HG03439 (cell line): ENCODE measurements around the gene MRPL43.
"Not testable (repeated sequence)": the region's sequence is repeated elsewhere in the genome, so short reads cannot be mapped to it uniquely, and the experiment has no call there.

ENCODE experiments used
- ATAC-seq: cut with Tn5 transposase; IDR thresholded peaks from one replicate; pipeline ENCODE4 v1.9.1; 2021; ENCODE audit warnings: mild to moderate bottlenecking, moderate library complexity; ENCODE audit not compliant: unreplicated experiment

MRPL43 gene

GRCh38 chr10:100984672-100985177 is 2.6 kb downstream of the MRPL43 start:
- ATAC-seq, result no peak

DNA sequence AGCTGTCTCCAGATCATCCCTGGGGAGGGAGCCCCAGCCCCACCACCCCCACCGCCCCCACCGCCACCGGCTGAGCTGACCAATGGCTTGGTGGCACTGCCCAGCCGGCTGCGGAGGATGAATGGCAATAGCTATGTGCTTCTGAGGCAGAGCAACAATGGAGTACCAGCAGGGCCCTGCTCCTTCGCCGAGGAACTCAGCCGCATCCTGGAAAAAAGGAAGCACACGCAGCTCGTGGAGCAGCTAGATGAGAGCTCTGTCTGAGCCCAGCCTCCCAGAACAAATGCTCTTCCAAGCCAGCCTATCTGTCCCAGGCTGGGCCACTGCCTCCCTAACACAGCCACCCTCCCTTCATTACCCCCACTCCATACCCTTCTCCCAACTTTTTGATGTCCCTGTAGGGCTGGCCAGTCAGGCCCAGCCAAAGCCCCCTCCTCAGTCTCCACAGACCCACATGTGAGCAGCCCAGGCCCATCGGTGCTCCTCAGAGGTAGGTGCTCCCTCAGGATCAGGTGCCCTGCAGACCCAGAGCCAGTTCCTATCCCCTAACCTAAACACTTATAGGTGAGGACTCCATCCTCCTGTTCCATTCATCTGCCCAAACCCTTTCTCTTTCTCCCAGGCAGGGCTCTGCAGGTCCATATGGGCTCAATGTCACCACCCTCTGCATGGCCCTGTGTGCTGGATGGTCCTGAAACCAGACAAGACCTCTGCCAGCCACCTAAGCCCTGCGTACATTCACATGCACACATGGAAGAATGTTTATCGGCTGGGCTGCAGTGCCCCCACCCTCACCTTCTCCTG is 3.2 kb downstream of the MRPL43 start:
- no peak for ATAC-seq

DNA sequence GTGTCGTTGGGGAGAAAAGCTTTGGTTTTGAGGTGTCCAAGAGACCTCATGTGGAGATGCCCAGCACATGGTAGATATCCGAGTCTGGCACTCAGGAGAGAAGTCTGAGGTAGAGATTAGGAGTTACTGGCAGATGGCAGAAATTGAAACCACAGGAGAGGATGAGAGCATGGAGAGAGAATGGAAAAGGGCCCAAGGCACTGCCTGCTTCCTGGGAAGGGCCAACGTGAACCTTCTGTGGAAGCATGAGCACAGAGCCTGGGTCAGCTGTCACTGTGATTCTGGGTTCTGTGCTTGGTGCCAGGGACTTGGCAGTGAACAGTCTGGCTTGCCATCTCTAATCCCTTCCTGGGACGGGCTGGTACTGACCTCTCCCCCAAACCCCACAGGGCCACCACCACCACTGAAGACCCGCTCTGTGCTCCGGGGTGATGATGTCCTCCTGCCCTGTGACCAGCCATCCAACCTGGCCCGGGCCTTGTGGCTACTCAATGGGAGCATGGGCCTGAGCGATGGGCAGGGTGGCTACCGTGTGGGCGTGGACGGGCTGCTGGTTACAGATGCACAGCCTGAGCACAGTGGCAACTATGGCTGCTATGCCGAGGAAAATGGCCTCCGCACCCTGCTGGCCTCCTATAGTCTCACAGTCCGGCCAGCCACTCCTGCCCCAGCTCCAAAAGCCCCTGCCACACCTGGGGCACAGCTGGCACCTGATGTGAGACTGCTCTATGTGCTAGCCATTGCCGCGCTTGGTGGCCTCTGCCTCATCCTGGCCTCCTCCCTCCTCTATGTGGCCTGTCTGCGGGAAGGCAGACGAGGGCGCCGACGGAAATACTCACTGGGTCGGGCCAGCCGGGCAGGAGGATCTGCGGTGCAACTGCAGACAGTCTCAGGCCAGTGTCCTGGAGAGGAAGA is 4.1 kb downstream of the MRPL43 start:
- ATAC-seq, result no peak

GRCh38 chr10:100981178-100981772 is 6.0 kb downstream of the MRPL43 start:
- no peak for ATAC-seq

GRCh38 chr10:100980711-100981110 is 6.6 kb downstream of the MRPL43 start:
- no peak for ATAC-seq

- ATAC-seq, result no peak
These were observed 7.0 kb downstream of the MRPL43 start for GRCh38 chr10:100980311-100980710.

DNA sequence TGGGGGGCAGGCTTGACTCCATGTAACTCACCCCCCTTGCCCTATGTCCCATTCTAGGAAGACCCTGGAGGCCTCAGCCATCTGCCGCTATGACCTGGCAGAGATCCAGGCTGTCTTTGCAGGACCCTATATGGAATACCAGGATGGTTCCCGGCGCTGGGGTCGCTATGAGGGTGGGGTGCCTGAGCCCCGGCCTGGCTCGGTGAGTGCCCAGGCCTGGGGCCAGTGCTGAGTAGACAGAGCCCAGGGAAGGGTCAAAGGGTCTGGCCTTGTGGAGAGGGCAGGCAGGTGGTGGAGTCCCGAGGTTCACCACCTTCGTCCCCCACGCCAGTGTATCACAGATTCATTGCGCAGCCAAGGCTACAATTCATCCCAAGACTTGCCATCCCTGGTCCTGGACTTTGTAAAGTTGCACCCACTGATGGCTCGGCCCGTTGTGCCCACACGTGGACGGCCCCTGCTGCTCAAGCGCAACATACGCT is 7.5 kb downstream of the MRPL43 start:
- ATAC-seq, result no peak

- no peak for ATAC-seq
These were observed 8.4 kb downstream of the MRPL43 start for GRCh38 chr10:100978901-100979195.

DNA sequence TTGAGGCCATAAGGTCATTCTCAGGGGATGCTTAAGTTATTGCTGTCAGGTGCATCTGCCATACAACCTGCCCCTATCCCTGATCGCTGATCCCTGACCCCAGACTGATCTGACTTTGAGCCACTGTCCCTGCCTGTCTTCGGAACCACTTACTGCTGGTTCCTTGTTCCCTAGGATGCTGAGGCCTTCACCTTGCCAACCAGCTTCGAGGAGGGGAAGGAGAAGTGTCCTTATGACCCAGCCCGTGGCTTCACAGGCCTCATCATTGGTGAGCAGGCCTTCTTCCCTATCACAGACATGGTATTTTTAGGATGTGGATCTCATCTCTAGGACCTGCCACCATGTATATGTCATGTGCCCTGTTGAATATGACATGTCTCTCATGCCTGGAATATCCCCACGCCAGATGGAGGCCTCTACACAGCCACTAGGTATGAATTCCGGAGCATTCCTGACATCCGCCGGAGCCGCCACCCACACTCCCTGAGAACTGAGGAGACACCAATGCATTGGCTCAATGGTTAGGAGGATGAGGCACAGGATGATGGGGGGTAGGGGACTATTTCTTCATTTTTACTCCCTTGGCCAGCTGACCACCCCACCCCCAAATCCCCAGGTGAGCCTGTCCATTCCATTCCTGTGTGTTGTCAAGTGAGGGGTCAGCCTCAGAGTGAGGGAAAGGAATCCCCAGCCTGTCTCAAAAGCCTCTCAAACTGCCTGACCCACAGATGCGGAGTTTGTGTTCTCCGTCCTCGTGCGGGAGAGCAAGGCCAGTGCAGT is 9.0 kb downstream of the MRPL43 start:
- ATAC-seq, result no peak

- no peak for ATAC-seq
These were observed 9.9 kb downstream of the MRPL43 start for GRCh38 chr10:100977436-100977835.

DNA sequence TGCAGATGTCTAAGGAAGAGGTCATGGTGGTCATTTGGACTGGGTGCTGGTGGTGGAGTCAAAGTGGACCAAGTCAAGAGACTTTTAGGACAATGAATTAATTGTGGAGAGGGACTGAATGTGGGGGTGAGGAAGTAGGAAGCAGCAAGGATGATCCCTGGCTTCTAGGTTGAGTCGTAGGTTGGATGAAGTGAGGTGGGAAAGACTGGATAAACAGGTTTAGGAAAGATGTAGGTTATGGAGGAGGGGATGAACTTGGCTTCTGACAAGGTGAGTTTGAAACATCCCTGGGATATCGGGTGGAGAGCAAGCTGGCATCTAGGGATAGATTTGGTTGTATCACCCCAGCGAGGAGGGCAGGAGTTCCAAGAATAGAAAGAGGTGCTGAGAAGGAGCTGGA is 10.4 kb downstream of the MRPL43 start:
- ATAC-seq, result no peak

GRCh38 chr10:100975397-100975796 is 11.9 kb downstream of the MRPL43 start:
- not testable (repeated sequence) for ATAC-seq

- ATAC-seq, result no peak
These were observed 14.3 kb downstream of the MRPL43 start for GRCh38 chr10:100972904-100973535.

GRCh38 chr10:100972115-100972903 is 15.0 kb downstream of the MRPL43 start:
- ATAC-seq, result no peak

DNA sequence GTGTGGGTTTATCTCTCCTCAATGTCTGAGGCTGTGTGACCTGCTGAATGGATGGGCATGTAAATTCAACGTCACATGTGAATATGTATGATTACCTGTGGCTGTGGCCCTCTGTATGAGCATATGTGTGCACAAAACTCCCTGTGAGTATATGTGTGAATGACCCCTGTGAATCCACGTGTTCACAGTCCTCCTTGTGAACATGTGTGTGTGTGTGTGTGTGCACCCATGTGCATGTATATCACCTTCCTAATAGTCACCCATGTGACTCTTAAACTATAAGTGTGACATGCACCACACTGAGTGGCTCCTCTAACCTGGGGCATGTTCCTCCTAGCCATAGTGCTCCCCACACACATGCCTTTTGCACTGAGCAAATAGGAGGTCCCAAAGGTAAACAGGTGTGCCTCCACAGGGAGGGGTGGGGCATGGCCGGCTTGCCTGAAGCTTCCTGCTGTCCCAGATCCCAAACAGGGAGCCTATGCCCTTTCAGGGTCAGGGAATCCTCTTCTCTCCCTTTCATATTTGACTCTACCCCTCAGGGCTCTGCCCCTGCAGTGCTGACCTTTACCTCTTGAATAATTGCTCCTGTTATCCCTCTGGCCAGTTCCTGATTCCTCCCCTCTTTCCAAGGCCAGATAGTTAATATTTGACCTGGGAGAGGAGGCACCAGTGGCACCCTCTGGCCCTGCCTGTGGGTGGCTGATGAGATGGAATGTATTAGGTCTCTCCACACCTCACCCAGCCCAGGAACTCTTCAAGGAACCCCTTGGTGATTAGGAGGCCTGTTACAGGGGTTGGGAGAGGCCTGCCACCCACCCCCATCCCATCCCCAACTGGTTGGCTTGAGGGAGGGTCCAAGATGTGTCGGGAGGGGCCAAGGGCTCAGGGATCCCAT is 16.1 kb downstream of the MRPL43 start:
- no peak for ATAC-seq

GRCh38 chr10:100970076-100970913 is 17.0 kb downstream of the MRPL43 start:
- no peak for ATAC-seq
